ENCODE data around the gene PLCH2. TPM values are rescaled to one million over a fixed set of nuclear protein-coding genes. Genes with fewer than 3 reads are reported as not detected.

PLCH2 gene
- total and polyA plus RNA-seq, 9 of the 15 experiments (the other 6 are each of a cell fraction or from before 2014, with no cell fraction given): 0.16 TPM; not detected in 8

DNA sequence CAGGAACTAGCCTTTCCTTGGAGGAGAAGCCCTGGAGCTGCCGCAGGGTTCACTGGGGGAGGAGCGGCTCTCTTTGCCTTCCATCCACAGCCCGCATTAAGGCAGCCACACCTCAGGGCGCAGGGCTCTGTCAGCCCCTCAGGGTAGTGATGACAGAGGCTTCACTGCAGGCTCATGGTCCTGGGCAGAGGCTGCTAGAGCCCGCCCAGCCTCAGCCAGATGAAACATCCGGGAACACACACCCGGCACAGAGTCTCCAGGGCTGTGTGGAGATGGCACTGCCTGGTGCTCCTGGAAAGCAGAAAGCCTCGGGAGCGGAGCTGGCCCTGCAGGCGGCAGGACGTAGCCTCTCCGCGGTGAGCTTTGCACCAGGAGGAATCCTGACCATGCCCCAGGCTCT lies 34.3 kb upstream of the PLCH2 start:
- WGBS (ENCODE audit: insufficient coverage, low coverage, missing lambda C conversion rate): 1% methylated on average over 13 of the region's 13 CpGs
- Histone ChIP-seq H4K20me1 (replicated peaks; ENCODE audit: control insufficient read depth, insufficient read depth, low read length) (peaks cover 6% of the 10 kb centered on the region; the same call in 1 of the 2 replicates), H3K9ac (ENCODE audit: insufficient read depth in 1 of 2, low read depth in 2 of 2, low read length in 2 of 2) (no peak overlapping the region), H3K9me1 (ENCODE audit: control insufficient read depth, insufficient read depth, low read length) (no peaks in the 10 kb centered on the region), H3K36me3 (ENCODE audit: control insufficient read depth, insufficient read depth, low read length) (no peaks in the 10 kb centered on the region), H3K4me1 (replicated peaks in 1 of 2; ENCODE audit: control insufficient read depth in 2 of 2, insufficient read depth in 2 of 2, low read length in 2 of 2) (peaks cover 0 to 36% of the 10 kb centered on the region in 2 experiments; a peak in 1 of 5 replicates), H3K9me3 (replicated peaks; ENCODE audit: control insufficient read depth, insufficient read depth, low read depth, low read length) (no peaks in the 10 kb centered on the region), H3K79me2 (ENCODE audit: control insufficient read depth, insufficient read depth, low read length) (no peaks in the 10 kb centered on the region), H2AFZ (ENCODE audit: low read depth, low read length) (no peak overlapping the region), H3K4me2 (ENCODE audit: insufficient read depth, low read length) (no peak overlapping the region), H3K4me3 (no peak overlapping the region), H3K27ac (ENCODE audit: extremely low read depth, low read depth, low read length) (no peak overlapping the region), H3K27me3 (ENCODE audit: control insufficient read depth in 2 of 2, insufficient read depth in 2 of 2, low read length in 2 of 2) (peaks cover 24 to 82% of the 10 kb centered on the region in 2 experiments)
- ATAC-seq (no peak), DNase-seq (ENCODE audit: extremely low read depth in 1 of 4, low spot score in 3 of 4) (no peak), FAIRE-seq (no peak)
- TF ChIP-seq, protein P1, sequence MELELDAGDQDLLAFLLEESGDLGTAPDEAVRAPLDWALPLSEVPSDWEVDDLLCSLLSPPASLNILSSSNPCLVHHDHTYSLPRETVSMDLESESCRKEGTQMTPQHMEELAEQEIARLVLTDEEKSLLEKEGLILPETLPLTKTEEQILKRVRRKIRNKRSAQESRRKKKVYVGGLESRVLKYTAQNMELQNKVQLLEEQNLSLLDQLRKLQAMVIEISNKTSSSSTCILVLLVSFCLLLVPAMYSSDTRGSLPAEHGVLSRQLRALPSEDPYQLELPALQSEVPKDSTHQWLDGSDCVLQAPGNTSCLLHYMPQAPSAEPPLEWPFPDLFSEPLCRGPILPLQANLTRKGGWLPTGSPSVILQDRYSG (tag; conservative IDR thresholded peaks at IDR 0.05; ENCODE audit: low read depth): no peak
- TF ChIP-seq SETDB1 (IDR thresholded peaks at IDR 0.05; ENCODE audit: low read length): no peak
- TF ChIP-seq, protein P2, sequence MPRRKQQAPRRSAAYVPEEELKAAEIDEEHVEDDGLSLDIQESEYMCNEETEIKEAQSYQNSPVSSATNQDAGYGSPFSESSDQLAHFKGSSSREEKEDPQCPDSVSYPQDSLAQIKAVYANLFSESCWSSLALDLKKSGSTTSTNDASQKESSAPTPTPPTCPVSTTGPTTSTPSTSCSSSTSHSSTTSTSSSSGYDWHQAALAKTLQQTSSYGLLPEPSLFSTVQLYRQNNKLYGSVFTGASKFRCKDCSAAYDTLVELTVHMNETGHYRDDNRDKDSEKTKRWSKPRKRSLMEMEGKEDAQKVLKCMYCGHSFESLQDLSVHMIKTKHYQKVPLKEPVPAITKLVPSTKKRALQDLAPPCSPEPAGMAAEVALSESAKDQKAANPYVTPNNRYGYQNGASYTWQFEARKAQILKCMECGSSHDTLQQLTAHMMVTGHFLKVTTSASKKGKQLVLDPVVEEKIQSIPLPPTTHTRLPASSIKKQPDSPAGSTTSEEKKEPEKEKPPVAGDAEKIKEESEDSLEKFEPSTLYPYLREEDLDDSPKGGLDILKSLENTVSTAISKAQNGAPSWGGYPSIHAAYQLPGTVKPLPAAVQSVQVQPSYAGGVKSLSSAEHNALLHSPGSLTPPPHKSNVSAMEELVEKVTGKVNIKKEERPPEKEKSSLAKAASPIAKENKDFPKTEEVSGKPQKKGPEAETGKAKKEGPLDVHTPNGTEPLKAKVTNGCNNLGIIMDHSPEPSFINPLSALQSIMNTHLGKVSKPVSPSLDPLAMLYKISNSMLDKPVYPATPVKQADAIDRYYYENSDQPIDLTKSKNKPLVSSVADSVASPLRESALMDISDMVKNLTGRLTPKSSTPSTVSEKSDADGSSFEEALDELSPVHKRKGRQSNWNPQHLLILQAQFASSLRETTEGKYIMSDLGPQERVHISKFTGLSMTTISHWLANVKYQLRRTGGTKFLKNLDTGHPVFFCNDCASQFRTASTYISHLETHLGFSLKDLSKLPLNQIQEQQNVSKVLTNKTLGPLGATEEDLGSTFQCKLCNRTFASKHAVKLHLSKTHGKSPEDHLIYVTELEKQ (CRISPR knock-in tag; IDR thresholded peaks at IDR 0.05): no peak
- TF ChIP-seq EP300 (IDR thresholded peaks at IDR 0.05; ENCODE audit: low read length): no peak
- POLR2A ChIA-PET: interaction anchor here (1.5 to 1.6 kb wide), 2 partner anchors 8 to 252 kb away, joined by 4 to 5 read pairs; no protein-coding TSS in a partner anchor
- CTCF ChIA-PET (ENCODE audit: low intra/inter-chr PET ratio): no interaction called here
- BruUV-seq (replicated peaks): no TSS peak
- in situ Hi-C loops (cut with MboI) (no loop called here), intact Hi-C loops (cut with micrococcal nuclease) (no loop called here)
